Fibroblast of mammary gland (primary cell): ENCODE results near the gene EIF3F.

Experiments used
- DNase-seq: peaks from one replicate; pipeline ENCODE4 v3.0.0-alpha.2; 2010; ENCODE audit warnings: low read depth
- H3K4me3 ChIP-seq: 2 replicates; pipeline ENCODE4 v1.5.1; 2011; ENCODE audit warnings: low read depth, mild to moderate bottlenecking, low read length, moderate library complexity; ENCODE audit not compliant: control insufficient read depth
- CTCF ChIP-seq: conservative IDR thresholded peaks from 2 replicates; pipeline ENCODE4 v1.5.1; 2011; ENCODE audit warnings: low read depth, low read length, inconsistent platforms; ENCODE audit not compliant: control insufficient read depth, insufficient read depth

The EIF3F gene

DNA sequence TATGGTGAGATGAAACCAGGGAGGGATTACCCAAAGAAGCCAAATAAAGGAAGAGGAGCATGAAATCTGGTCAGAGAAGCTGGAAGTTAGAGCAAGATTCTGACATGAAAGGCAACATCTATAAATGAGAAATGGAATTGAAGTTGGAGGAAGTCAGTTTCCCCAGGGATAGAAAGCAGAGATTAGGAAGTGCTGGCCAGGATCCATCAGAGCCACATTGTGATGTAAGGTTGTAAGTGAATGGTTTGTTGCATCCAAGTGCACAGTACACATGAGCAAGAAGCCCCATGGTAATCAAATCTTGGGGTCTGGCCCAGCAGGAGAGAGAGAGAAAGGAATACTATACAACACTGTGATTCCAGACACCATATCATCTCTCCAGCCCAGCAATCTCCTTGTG is 15.3 kb upstream of the EIF3F start:
- TF ChIP-seq CTCF = no peak
- no peak overlapping the region for H3K4me3 ChIP-seq
- DNase-seq = peak; percentile 28

- no peak overlapping the region for H3K4me3 ChIP-seq
- no peak for TF ChIP-seq CTCF
- DNase-seq = peak; percentile 31
Observed at GRCh38 chr11:7973011-7973410, 14.1 kb upstream of the EIF3F start.

DNA sequence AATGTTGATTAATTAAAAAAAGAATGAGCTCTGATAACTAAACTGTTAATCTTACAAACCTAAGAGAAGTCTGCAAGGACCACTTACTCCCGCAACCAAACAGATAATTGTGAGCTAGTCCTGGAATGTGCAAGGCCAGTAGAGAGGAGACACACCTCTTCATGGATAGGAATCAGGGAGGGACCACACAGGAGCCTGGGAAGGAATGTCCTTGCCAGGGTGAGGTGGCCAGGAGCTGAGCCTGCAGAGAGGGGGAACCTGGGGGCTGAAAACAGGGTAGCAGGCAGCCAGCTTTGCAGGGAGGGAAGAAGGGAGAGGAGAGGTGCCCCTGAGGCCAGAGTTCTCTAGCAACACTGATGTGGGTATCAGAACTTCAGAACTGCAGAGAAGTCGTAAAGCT is 12.5 kb upstream of the EIF3F start:
- no peak for TF ChIP-seq CTCF
- DNase-seq = no peak
- H3K4me3 ChIP-seq = no peak overlapping the region

DNA sequence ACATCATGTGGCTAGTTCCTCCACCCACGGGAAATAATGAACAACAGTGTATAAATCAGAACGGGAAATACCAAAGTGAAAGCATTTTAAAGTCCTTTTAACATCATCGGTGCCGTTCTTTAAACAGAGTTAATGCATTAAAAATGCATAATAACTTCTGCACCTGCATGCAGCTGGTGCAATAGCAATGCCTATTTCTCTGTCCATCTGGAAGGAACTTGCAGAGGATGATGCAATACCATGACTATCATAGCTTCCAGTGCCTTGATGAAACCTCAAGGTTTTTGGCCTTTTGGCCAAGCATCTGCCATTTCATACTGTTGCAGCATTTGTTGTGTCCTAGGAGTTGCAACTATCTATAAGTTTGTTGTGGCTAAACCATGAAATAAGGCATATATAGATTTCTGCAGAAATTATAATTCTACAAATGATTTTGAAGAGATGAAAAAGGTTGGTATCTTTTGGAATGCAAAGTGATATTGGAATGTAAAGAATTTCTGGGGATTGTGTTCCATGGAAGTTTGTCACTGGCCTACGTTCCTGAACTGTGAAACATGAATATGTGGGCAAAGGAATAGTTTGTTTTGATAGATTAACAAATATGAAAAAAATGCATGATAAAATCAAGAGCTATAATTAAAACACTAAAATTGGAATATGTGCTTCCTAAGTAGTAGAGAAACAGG is 9.8 kb upstream of the EIF3F start:
- H3K4me3 ChIP-seq = no peak overlapping the region
- no peak for TF ChIP-seq CTCF
- peak; percentile 92 for DNase-seq

- no peak for TF ChIP-seq CTCF
- H3K4me3 ChIP-seq = no peak overlapping the region
- DNase-seq = no peak
Observed at GRCh38 chr11:7981619-7982157, 5.4 kb upstream of the EIF3F start.

GRCh38 chr11:7982582-7983119 is 4.5 kb upstream of the EIF3F start:
- TF ChIP-seq CTCF = no peak
- H3K4me3 ChIP-seq = no peak overlapping the region
- no peak for DNase-seq
